HT-29 (cell line): ENCODE results near the gene ENTPD7. TPM values are rescaled to one million over a fixed set of nuclear protein-coding genes. Genes with fewer than 3 reads are reported as not detected.

ENCODE experiments used
- DNase-seq: peaks from one replicate; pipeline ENCODE4 v3.0.0-alpha.2; 2015; ENCODE audit warnings: low spot score
- total RNA-seq: library from RNA; depleted of rRNA; stranded (reverse); fragments of >200 nt; shearing (Covaris generic); gene quantifications from 2 replicates; pipeline ENCODE4 v1.2.3, GENCODE V29; 2014

The ENTPD7 gene
- total RNA-seq, 1 experiment from 2014 or later, result 8.5 TPM

GRCh38 chr10:99648717-99649116 lies 10.6 kb upstream of the ENTPD7 start:
- DNase-seq, result no peak

- no peak for DNase-seq
Observed at GRCh38 chr10:99652800-99653390, 6.4 kb upstream of the ENTPD7 start.

GRCh38 chr10:99654390-99655175 lies 4.7 kb upstream of the ENTPD7 start:
- DNase-seq, result no peak

DNA sequence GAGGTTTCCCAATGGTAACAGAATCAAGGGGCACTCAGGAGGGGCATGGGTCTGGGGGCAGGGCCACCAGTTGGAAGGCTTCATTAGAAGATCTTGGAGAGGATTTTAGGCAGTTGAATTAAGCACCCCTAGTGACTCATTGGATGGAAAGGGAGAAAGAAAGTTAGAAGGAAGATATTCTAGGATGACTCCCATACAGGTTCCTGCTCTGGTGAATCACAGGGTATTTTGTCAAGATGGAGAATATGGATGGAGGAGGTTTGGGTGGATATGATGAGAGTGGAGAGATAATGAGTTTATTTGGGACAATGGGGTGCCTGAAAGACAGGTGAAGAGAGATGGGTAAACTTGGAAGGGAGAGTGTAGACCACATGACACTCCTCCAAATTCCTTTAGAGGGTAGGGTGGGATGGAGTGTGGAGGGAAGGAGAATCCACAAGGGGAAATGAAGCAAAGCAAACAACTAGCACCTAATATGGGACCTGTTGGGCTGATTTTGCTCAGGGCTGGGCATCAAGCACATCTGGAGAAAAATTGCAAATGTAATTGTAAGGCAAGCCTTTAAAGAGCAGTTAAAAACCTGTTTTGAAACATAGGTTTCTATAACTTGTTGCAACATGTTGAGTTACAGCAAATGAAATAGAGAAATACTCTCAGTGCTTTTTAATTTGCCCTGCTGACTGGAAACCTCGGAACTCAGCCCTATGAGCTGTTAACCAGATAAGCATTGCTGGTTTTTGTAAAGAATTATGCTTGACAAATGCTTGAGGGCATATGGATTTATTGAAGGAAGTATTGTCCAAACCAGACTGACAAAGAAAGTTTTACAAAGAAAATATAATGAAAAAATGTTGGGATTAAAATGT lies 2.9 kb upstream of the ENTPD7 start:
- no peak for DNase-seq

DNA sequence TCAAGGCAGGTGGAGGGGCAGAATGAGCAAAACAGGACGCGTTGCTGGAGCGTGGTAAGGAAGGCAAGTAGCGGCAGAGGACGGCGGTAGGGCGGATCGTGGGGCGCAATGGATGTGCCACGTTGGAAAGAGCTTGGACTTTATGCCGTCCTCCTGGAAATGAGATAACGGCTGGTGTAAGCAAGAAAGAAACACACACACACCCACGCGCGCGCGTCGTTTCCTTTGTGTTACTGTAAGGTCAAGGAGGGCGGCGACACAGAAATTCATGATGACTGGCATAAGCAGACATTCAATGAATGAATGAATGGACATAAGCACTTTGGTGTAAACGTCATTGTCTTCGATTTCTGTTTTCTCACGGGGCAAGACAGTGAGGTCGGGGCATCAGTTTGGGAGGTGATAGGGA lies 683 bp upstream of the ENTPD7 start:
- DNase-seq, result peak; percentile 49

DNA sequence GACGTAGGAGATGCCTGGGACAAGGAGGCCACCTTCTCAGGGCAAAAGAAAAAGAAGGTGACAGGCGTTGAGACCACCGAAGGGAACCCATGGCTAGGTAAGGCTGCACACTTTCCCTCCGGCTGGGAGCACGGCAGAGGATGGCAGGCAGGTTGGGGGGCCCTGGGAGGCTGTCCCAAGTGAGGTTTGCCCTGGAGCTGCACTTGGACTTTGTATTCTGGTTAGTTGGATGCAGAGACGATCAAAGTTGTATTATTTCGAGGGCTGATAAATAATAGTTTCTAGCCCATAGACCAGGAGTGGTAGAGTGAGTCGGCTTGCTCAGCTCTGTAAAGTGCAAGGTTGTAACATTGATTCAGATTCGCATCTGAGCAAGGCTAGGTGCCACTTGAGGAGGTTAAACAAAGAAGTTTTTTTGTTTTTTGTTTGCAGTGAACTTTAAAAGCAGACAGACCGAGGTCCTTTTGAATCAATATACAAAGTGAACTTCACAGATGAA lies 608 bp downstream of the ENTPD7 start:
- DNase-seq, result peak; percentile 31

GRCh38 chr10:99660662-99661376 lies 1.5 kb downstream of the ENTPD7 start:
- no peak for DNase-seq

DNA sequence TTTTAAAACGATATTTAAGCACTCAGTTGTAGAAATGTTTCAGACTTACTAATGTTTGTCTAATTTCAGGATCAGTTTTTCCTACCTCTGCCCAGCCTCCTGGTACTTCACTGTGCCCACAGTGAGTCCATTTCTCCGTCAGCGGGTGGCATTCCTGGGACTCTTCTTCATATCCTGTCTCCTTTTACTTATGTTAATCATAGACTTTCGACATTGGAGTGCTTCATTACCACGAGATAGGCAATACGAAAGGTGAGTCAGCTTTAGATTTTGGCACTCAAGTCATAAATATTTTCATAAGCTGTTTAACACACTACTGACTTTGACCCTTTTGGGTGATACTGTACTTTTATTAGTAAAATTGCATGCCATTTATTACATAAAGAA lies 2.1 kb downstream of the ENTPD7 start:
- DNase-seq, result no peak

- no peak for DNase-seq
Observed at GRCh38 chr10:99665304-99665703, 6.0 kb downstream of the ENTPD7 start.

DNA sequence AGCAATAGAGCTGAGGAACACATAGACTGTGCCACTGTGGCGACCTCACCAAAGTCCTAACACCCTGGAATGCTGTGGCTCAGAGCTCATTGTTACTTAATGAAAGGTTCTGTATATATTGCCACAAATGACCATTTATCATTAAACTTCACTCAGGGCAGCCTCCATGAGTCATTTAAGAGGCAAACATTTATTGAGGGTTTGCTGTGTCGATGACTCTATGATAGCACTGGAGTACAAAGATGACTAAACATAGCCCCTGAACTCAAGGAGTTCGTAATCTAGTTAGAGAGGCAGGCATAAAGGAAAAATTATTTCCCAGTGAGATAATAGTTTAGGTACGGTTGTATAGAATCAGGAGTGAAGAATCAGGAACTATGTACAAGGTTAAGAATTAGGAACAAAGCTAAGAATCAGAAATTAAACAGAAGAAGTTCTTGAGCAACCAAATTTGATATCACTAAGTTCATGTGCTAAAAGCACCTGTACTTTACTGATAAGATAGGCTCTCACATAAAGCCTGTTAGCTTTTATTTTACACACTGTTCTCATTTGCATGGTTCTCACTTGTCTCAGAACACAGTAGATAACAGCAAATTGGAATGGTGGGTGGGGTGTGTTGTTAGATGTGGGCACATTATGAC lies 7.9 kb downstream of the ENTPD7 start:
- no peak for DNase-seq

GRCh38 chr10:99671386-99671785 lies 12.1 kb downstream of the ENTPD7 start:
- no peak for DNase-seq

- no peak for DNase-seq
Observed at GRCh38 chr10:99672884-99673283, 13.6 kb downstream of the ENTPD7 start.

DNA sequence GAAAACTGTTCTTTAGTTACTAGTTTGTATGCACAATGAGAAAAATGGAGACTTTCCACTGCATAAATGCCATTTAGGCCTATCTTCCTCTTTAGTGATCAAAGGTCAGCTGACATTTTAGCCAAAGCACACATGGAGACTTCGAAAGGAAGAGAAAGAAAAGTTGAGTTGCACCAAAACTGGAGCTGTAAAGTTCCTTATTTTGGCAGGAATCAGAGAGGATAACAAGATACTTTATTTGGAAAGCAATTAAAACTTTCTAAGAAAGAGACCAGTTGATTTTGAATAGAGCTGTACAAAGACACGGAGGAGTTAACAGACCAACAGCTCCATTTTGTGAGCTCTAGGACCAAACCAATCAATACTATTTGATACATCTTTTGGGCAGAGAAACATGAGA lies 14.2 kb downstream of the ENTPD7 start:
- no peak for DNase-seq

DNA sequence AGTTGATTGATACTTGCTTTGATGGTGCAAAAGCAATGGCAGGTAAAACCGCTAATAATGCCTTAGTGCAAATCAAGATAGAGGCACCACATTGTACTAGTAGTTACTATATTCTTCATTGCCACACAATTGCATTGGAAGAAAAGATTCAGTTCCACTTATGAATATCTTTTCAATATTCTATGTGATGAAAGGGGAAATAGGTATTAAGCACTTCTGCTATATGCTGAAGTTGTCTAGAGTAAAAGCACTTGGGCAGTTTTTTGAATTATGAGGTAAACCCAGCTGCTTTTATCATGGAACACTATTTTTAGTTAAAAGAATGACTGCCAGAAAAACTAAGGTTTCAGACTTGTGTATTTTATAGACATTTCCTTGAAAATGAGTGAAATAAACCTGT lies 15.5 kb downstream of the ENTPD7 start:
- no peak for DNase-seq

GRCh38 chr10:99676426-99676825 lies 17.1 kb downstream of the ENTPD7 start:
- DNase-seq, result no peak

GRCh38 chr10:99676895-99677294 lies 17.6 kb downstream of the ENTPD7 start:
- DNase-seq, result no peak

DNA sequence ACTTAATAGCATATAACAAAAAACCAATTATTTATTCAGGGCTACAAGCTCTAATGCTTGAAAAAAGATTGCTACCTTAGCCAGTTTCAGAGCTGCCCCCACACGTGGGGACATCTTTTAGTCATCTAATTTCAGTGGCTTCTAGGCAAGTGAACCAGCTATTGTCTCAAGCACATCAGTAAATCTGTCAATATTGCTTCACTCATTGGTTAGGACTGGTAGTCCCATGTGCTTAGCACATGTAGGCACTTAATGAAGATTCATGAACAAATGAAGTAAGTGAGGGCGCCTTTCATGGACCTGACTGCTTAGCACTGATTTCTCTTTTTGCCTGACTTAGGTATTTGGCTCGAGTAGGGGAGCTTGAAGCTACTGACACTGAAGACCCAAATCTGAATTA lies 19.6 kb downstream of the ENTPD7 start:
- DNase-seq, result no peak

- DNase-seq, result no peak
Observed at GRCh38 chr10:99681553-99681952, 22.2 kb downstream of the ENTPD7 start.

- no peak for DNase-seq
Observed at GRCh38 chr10:99682032-99682431, 22.7 kb downstream of the ENTPD7 start.

DNA sequence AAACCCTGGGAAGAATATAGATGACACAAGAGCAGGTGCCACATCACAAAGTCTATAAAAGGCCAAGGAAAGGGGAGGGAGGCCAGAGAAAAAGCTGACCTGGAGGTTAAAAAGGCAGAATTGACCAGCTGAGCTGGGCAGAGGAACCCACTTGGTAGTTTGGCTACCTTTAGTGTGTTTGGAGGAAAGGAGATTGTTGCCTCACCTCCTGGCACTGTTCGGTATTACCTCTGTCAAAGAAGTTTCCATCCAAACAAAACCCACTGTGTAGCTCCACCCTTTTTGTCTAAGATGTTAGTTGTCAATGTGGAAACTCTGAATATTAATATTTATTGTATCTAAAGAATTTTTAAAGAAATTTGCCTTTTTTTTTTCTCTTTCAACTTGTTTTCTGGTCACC lies 23.4 kb downstream of the ENTPD7 start:
- DNase-seq, result peak; percentile 32

GRCh38 chr10:99685597-99685967 lies 26.3 kb downstream of the ENTPD7 start:
- no peak for DNase-seq
